NT2/D1 (cell line): ENCODE results near the gene RAB40B.

ENCODE experiments used
- SUZ12 ChIP-seq: IDR thresholded peaks from 2 replicates; pipeline ENCODE4 v1.6.1; 2011; ENCODE audit not compliant: insufficient read length, insufficient read depth; ENCODE audit errors: extremely low read depth
- YY1 ChIP-seq: IDR thresholded peaks from 2 replicates; pipeline ENCODE4 v1.6.1; 2011; ENCODE audit not compliant: insufficient read length, insufficient read depth
- ZNF274 ChIP-seq: IDR thresholded peaks from 2 replicates; pipeline ENCODE4 v1.6.1; 2011; ENCODE audit warnings: mild to moderate bottlenecking, low read depth, low read length

GRCh38 chr17:82698974-82699442, 510 bp upstream of the RAB40B start:
- TF ChIP-seq ZNF274 (no peak), SUZ12 (peak; percentile 51), YY1 (no peak)
